22Rv1 (cell line): Measurements from ENCODE around the gene DTX4.

Experiments
- H3K27ac ChIP-seq: fragments of 450-650 bp; 2 replicates; pipeline ENCODE4 v1.5.1; 2017
- CTCF ChIP-seq: fragments of 450-650 bp; IDR thresholded peaks from 2 replicates; pipeline ENCODE4 v1.5.1; 2017; ENCODE audit warnings: mild to moderate bottlenecking
- ZFX ChIP-seq: fragments of 450-650 bp; IDR thresholded peaks from 2 replicates; pipeline ENCODE4 v1.6.1; 2017; ENCODE audit warnings: antibody characterized with exemption, borderline replicate concordance

Gene DTX4

GRCh38 chr11:59187035-59187434 lies 15.1 kb downstream of the DTX4 start:
- no peak overlapping the region for H3K27ac ChIP-seq
- no peak for TF ChIP-seq ZFX
- TF ChIP-seq CTCF, result no peak

GRCh38 chr11:59187587-59187986 lies 15.7 kb downstream of the DTX4 start:
- TF ChIP-seq ZFX, result no peak
- no peak for TF ChIP-seq CTCF
- H3K27ac ChIP-seq, result no peak overlapping the region

GRCh38 chr11:59188954-59189353 lies 17.0 kb downstream of the DTX4 start:
- TF ChIP-seq CTCF, result no peak
- TF ChIP-seq ZFX, result no peak
- H3K27ac ChIP-seq, result no peak overlapping the region

GRCh38 chr11:59189986-59190385 lies 18.1 kb downstream of the DTX4 start:
- TF ChIP-seq ZFX (no peak), CTCF (no peak)

GRCh38 chr11:59191095-59191494 lies 19.2 kb downstream of the DTX4 start:
- no peak for TF ChIP-seq CTCF
- no peak for TF ChIP-seq ZFX

More at GRCh38 chr11:59189986-59190385, 18.1 kb downstream of the DTX4 start:
- H3K27ac ChIP-seq, result no peak overlapping the region

GRCh38 chr11:59191890-59192289 lies 20.0 kb downstream of the DTX4 start:
- no peak overlapping the region for H3K27ac ChIP-seq
- TF ChIP-seq ZFX (no peak), CTCF (no peak)

More at GRCh38 chr11:59191095-59191494, 19.2 kb downstream of the DTX4 start:
- no peak overlapping the region for H3K27ac ChIP-seq

GRCh38 chr11:59192446-59193020 lies 20.6 kb downstream of the DTX4 start:
- H3K27ac ChIP-seq, result no peak overlapping the region
- TF ChIP-seq CTCF, result no peak
- no peak for TF ChIP-seq ZFX
